ENCODE results near the gene CD209.

DNA sequence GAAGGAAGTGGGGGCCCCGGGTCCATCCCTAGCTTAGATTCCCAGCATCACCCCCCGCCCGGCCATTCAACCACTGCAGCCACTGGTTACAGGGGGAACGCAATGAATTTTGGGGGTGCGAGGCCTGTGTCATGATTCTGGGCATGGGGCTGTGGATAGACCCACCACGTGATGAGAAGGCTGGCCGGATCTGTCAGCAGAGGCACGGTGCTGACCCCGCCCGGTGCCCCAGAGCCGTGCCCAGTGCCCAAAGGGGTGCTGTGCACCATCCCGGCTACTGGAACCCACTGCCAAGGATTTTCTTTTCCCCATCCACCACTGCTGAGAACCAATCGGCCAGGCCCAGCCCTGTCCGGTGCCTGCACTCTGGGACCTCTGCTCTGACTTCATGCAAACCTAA, 43.1 kb upstream of the CD209 start:
- TF ChIP-seq, protein P1, sequence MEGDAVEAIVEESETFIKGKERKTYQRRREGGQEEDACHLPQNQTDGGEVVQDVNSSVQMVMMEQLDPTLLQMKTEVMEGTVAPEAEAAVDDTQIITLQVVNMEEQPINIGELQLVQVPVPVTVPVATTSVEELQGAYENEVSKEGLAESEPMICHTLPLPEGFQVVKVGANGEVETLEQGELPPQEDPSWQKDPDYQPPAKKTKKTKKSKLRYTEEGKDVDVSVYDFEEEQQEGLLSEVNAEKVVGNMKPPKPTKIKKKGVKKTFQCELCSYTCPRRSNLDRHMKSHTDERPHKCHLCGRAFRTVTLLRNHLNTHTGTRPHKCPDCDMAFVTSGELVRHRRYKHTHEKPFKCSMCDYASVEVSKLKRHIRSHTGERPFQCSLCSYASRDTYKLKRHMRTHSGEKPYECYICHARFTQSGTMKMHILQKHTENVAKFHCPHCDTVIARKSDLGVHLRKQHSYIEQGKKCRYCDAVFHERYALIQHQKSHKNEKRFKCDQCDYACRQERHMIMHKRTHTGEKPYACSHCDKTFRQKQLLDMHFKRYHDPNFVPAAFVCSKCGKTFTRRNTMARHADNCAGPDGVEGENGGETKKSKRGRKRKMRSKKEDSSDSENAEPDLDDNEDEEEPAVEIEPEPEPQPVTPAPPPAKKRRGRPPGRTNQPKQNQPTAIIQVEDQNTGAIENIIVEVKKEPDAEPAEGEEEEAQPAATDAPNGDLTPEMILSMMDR (IDR thresholded peaks at IDR 0.05) = no peak
- TF ChIP-seq POLR2AphosphoS5 (IDR thresholded peaks at IDR 0.05; ENCODE audit: low read depth, low read length) = no peak

Data from Panc1 (cell line).